Stimulated activated CD8-positive, alpha-beta memory T cell treated with anti-CD3 and anti-CD28 coated beads, Interleukin-7, amount 100 ng/mL, for 1 hour (primary cell): ENCODE data around the gene TXN2.
A peak's percentile ranks its signal among the peaks of the same experiment; 100 is the strongest.

Experiments
- DNase-seq, 2 donors: peaks; one replicate each; pipeline ENCODE4 v3.0.0-alpha.2; 2020; ENCODE audit warnings: low read depth in 2 of 2

The TXN2 gene

GRCh38 chr22:36486619-36487384, 5.4 kb upstream of the TXN2 start:
- peak in 1 of 2 donors; percentile 45 for DNase-seq

DNA sequence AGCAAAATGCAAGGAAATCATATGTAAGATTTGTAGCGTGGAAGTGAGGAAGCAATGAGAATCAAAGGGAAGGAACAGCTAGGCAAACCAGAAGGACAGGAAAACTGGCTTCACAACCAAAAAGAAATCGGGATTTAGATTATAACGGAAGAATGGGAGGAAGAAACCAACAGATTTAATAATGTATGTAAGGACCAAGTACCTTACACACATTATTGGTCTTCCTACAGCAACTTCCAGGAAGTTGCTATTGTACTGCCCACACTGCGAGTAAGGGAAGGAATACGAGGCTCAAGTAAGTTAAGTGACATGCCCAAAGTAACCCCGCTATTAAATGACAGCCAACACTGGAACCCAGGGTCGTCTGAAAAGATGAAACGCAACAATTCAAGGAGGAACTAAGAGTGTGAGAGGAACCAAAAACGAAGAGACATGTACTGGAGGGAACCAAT, 473 bp downstream of the TXN2 start:
- no peak for DNase-seq

DNA sequence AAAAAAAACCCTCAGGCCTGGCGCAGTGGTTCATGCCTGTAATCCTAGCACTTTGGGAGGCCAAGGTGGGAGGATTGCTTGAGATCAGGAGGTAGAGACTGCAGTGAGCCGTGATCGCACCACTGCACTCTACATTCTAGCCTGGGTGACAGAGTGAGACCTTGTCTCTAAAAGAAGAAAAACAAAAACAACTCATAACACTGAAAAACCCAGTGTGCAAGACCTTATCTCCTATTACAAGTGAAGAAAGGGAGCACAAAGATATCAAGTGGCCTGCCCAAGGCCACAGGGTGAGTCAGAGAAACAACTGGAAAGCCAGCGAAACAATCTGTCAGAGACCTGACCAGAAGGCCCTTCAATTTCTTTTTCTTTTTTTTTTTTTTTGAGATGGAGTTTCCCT, 2.5 kb downstream of the TXN2 start:
- no peak for DNase-seq

GRCh38 chr22:36475341-36475740, 6.1 kb downstream of the TXN2 start:
- no peak for DNase-seq

DNA sequence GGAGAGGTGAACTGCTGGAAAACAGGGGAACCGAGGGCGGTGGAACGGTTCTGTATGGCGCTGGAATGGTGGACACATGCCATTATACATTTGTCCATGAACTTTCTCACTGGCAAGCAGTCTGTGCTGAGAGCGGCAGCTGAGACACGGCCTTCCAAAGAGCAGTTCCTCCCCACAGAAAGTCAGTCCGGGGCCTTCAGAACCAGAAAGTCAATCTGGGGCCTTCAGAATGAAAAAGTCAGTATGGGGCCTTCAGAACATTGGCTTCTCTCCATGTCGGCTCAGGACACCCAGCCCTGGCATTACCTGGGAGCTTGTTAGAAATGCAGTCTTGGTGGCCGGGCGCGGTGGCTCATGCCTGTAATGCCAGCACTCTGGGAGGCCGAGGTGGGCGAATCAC, 8.8 kb downstream of the TXN2 start:
- DNase-seq: no peak

DNA sequence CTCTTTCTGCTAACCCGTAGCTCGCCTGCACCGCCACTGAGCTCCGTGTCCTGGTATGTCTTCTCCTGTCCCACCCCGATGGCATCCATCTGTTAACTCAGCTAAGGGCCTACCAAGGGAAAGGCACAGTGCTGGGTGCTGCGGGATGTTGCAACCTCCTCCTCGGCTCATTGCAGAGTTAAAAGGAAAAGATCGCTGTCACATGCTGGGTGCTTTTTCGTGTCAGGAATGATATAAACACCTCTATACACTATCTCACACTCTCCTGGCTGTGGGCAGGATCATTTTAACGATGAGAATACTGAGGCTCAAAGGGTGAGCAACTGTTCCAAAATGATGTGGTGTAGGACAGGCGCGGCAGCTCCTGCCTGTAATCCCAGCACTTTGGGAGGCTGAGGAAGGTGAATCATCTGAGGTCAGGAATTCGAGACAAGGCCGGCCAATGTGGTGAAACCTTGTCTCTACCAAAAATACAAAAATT, 10.1 kb downstream of the TXN2 start:
- DNase-seq: no peak

GRCh38 chr22:36470994-36471331, 10.5 kb downstream of the TXN2 start:
- DNase-seq: no peak

- DNase-seq: peak; percentile 65 to 68
These were observed 11.1 kb downstream of the TXN2 start for GRCh38 chr22:36470162-36470993.

GRCh38 chr22:36469094-36469710, 12.2 kb downstream of the TXN2 start:
- DNase-seq: no peak

GRCh38 chr22:36467946-36468345, 13.5 kb downstream of the TXN2 start:
- DNase-seq: no peak

GRCh38 chr22:36467042-36467810, 14.2 kb downstream of the TXN2 start:
- DNase-seq: no peak

DNA sequence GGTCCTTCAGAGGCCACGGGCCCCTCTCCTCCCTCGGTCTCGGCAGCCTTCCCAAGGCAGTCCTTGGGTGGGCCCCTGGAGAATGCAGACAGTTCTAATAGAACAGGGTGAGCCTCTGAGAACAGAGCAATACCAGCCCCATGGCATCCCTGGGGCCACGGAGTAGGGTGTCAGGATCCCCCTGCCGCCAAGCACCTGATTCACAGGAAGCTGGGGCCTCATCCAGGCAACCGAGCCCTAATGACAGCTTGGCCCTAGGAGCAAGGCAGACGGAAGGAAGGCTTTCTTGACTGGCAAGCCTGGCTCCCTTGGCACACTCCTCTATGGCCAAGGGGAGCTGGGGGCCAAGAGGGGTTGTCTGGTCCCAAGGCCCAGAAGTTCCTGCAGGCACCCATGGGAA, 15.2 kb downstream of the TXN2 start:
- DNase-seq: no peak

DNA sequence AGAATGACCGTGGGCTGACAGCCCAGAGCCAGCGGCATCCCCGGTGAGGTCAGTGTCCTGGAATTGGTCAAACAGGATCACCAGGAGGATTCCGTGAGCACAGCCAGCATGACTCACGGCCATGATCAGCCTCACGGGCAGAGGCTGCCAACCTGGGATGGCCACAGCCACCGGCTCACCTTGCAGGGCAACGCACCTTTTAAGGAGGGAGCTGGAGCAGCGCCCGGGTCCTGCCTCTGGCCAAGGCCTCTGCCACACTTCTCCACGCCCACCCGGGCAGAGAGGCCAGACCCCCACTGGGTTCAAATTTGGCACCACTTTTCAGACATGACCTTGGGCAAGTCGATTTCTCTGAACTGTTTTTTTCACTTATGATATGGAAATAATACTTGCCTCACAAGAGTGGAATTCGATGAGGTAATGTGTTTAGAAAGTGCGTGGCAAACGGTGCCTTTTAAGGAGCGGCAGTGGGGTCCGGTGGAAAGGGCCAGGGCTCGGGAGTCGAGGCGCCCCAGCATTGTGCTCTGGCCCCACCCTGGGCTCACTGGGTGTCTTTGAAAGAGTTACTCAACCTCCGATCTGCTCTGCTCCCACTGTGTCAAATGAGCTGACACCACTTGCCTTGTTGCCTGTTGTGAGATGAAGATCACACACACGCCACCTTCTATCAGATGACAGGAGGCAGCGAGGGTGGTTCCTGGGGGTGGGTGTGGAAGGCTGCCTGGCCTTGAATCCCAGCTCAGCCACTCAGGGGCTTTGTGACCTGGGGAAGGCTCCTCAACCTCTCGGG, 16.0 kb downstream of the TXN2 start:
- no peak for DNase-seq

- DNase-seq: no peak
These were observed 16.7 kb downstream of the TXN2 start for GRCh38 chr22:36464715-36465231.

GRCh38 chr22:36463783-36464184, 17.7 kb downstream of the TXN2 start:
- DNase-seq: no peak

DNA sequence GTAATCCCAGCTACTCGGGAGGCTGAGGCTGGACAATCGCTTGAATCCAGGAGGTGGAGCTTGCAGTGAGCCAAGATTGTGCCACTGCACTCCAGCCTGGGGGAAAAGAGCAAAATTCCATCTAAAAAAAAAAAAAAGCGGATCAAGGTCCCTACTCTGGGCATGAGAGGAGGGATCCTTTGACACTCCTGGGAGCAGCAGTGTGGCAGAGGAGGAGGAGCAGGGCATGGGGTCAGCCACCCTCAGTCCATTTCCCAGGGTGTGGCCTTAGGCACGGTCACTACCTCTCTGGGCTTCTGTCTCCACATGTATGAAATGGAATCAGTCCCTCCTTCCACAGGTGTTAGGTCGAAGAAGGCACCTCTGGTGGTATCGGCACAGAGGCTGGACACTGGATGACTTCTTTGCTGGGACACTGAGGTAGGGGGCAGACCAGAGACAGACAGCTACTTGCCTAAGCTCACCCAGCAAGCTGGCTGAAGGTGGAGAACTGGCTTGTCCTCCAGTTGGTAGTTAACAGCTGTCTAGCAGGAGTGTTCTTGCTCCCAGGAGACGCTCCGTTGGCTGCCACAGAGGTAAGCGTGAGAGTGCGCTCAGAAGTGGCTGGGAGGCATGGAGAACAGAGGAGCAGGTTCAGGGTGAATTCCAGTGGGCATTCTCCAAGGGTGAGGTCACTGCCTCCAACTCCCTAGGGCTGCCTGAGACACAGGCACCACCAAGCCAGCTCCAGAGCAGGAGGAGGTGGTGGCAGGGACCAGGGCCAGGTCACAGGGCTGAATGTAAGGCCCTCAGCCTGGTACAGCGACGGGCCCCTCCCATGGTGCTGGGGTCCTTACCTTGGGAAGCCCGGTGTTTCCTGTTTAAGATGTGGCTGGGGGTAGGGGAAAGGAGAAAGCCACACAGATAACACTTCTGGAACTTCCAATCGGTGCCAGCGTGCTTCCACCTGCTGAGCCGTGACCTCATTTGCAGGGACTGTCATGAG, 19.5 kb downstream of the TXN2 start:
- DNase-seq: no peak

DNA sequence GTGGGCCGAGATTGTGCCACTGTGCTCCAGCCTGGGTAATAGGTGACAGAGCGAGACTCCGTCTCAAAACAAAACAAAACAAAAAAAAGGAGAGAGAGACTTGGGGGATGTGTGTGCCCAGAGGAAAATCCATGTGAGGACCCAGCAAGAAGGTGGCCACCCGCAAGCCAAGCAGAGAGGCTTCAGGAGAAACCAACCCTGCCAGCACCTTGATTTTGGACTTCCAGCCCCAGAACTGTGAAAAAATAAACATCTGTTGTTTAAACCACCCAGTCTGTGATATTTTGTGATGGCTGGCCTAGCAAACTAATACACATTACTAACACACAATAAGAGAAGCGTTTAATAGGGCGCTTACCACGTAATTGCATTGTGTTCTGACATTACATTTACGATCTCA, 21.2 kb downstream of the TXN2 start:
- DNase-seq: no peak

GRCh38 chr22:36457688-36458450, 23.6 kb downstream of the TXN2 start:
- no peak for DNase-seq

GRCh38 chr22:36456464-36456845, 25.0 kb downstream of the TXN2 start:
- no peak for DNase-seq
